SK-N-SH (cell line): ENCODE measurements around the gene AKIP1.

Experiments used
- CTCF ChIP-seq: fragments of 200-600 bp; sonication (generic); IDR thresholded peaks from 2 replicates; pipeline ENCODE4 v1.6.1; 2017; ENCODE audit warnings: antibody characterized with exemption, mild to moderate bottlenecking, moderate library complexity
- FOSL2 ChIP-seq: IDR thresholded peaks from 2 replicates; pipeline ENCODE4 v1.4.0; 2012; ENCODE audit warnings: low read depth, mild to moderate bottlenecking, moderate library complexity, borderline replicate concordance
- FOXJ3 ChIP-seq: sonication (generic); formaldehyde crosslinking; IDR thresholded peaks from 2 replicates; pipeline ENCODE4 v1.5.1; 2020; ENCODE audit warnings: mild to moderate bottlenecking, missing genetic modification reagents
- GATA2 ChIP-seq: sonication (generic); formaldehyde crosslinking; IDR thresholded peaks from 2 replicates; pipeline ENCODE4 v1.5.0; 2020; ENCODE audit warnings: mild to moderate bottlenecking, missing genetic modification reagents
- NFIC ChIP-seq: IDR thresholded peaks from 2 replicates; pipeline ENCODE4 v1.4.0; 2012; ENCODE audit warnings: borderline replicate concordance
- NRF1 ChIP-seq: IDR thresholded peaks from 2 replicates; pipeline ENCODE4 v1.6.1; 2012; ENCODE audit warnings: low read depth, mild to moderate bottlenecking, low read length
- POLR2AphosphoS5 ChIP-seq: IDR thresholded peaks from 2 replicates; pipeline ENCODE4 v1.6.1; 2012; ENCODE audit warnings: low read depth, low read length
- RCOR1 ChIP-seq: fragments of 150-350 bp; IDR thresholded peaks from 2 replicates; pipeline ENCODE4 v1.6.1; 2017; ENCODE audit warnings: antibody characterized with exemption, low read length
- REST ChIP-seq: IDR thresholded peaks from 2 replicates; pipeline ENCODE4 v1.6.1; 2012; ENCODE audit warnings: mild to moderate bottlenecking, low read depth, low read length, moderate library complexity
- SIN3A ChIP-seq: IDR thresholded peaks from 2 replicates; pipeline ENCODE4 v1.6.1; 2012; ENCODE audit warnings: low read depth, mild to moderate bottlenecking, low read length, moderate library complexity, borderline replicate concordance
- USF1 ChIP-seq: IDR thresholded peaks from 2 replicates; pipeline ENCODE4 v1.4.0; 2012; ENCODE audit warnings: low read depth, borderline replicate concordance
- YY1 ChIP-seq: IDR thresholded peaks from 2 replicates; pipeline ENCODE4 v1.4.0; 2012; ENCODE audit warnings: low read depth, mild to moderate bottlenecking

GRCh38 chr11:8867035-8867434, 44.0 kb upstream of the AKIP1 start:
- TF ChIP-seq NFIC, result no peak
- TF ChIP-seq CTCF, result no peak
- no peak for TF ChIP-seq REST
- TF ChIP-seq RCOR1, result no peak
- TF ChIP-seq NRF1, result no peak
- no peak for TF ChIP-seq FOXJ3 (CRISPR knock-in tag)
- no peak for TF ChIP-seq YY1
- TF ChIP-seq POLR2AphosphoS5, result no peak
- no peak for TF ChIP-seq FOSL2
- TF ChIP-seq GATA2 (CRISPR knock-in tag), result no peak
- TF ChIP-seq SIN3A, result no peak
- TF ChIP-seq USF1, result no peak
